ENCODE data around the gene PSMB10. TPM values are rescaled to one million over a fixed set of nuclear protein-coding genes. Genes with fewer than 3 reads are reported as not detected.
A peak's percentile ranks its signal among the peaks of the same experiment; 100 is the strongest.

PSMB10 gene
- total and polyA plus RNA-seq, 10 donors, result 80.3 to 236 (median 141) TPM

- H3K27ac ChIP-seq, result peak overlapping the region in 4 of 8 donors; percentile 5 to 54 (median 44)
- H3K36me3 ChIP-seq, result peaks cover 0 to 54% (median 28%) of the 10 kb centered on the region in 6 donors
- TF ChIP-seq POLR2AphosphoS5 (IDR thresholded peaks at IDR 0.05), result no peak
- no peak for TF ChIP-seq CTCF (IDR thresholded peaks at IDR 0.05 in 8 of 11, conservative IDR thresholded peaks at IDR 0.05 in 3 of 11)
- TF ChIP-seq POLR2A (IDR thresholded peaks at IDR 0.05), result no peak
Measured at GRCh38 chr16:67963292-67963661, 26.6 kb upstream of the PSMB10 start.

GRCh38 chr16:67962135-67962534 is 25.5 kb upstream of the PSMB10 start:
- 95 to 97% (median 96%) methylated on average over 8 of the region's 8 CpGs for WGBS, 5 donors
- no peak overlapping the region for H3K4me3 ChIP-seq
- no peak for DNase-seq
- no peaks in the 10 kb centered on the region for H3K9me3 ChIP-seq
- H3K4me1 ChIP-seq, result peaks cover 37 to 89% (median 64%) of the 10 kb centered on the region in 6 donors
- H3K27me3 ChIP-seq (replicated peaks in 1 of 7), result no peaks in the 10 kb centered on the region
- peaks cover 0 to 64% (median 37%) of the 10 kb centered on the region in 6 donors for H3K36me3 ChIP-seq
- intact Hi-C loops (cut with DNase I; ENCODE audit: low total_unique reads), result no loop called here
- H3K27ac ChIP-seq, result peak overlapping the region in 2 of 8 donors; percentile 65 to 70
- TF ChIP-seq POLR2AphosphoS5 (IDR thresholded peaks at IDR 0.05) (no peak), CTCF (IDR thresholded peaks at IDR 0.05 in 8 of 11, conservative IDR thresholded peaks at IDR 0.05 in 3 of 11) (no peak), POLR2A (IDR thresholded peaks at IDR 0.05) (no peak)

More at GRCh38 chr16:67963292-67963661, 26.6 kb upstream of the PSMB10 start:
- H3K4me1 ChIP-seq, result peaks cover 44 to 98% (median 70%) of the 10 kb centered on the region in 6 donors
- intact Hi-C loops (cut with DNase I; ENCODE audit: low total_unique reads), result no loop called here
- H3K9me3 ChIP-seq, result no peaks in the 10 kb centered on the region
- no peak for DNase-seq
- peak overlapping the region in 2 of 8 donors; percentile 13 to 38 for H3K4me3 ChIP-seq
- no peaks in the 10 kb centered on the region for H3K27me3 ChIP-seq (replicated peaks in 1 of 7)
- WGBS, 5 donors, result 49 to 74% (median 63%) methylated on average over 2 of the region's 2 CpGs

GRCh38 chr16:67961551-67961957 is 24.9 kb upstream of the PSMB10 start:
- WGBS, 5 donors, result 82 to 89% (median 83%) methylated on average over 13 of the region's 13 CpGs
- Histone ChIP-seq H3K4me3 (no peak overlapping the region), H3K36me3 (peaks cover 0 to 67% (median 37%) of the 10 kb centered on the region in 6 donors), H3K27ac (peak overlapping the region in 5 of 8 donors; percentile 59 to 70 (median 64)), H3K4me1 (peaks cover 31 to 83% (median 59%) of the 10 kb centered on the region in 6 donors), H3K9me3 (no peaks in the 10 kb centered on the region), H3K27me3 (replicated peaks in 1 of 7) (no peaks in the 10 kb centered on the region)
- DNase-seq, result no peak
- TF ChIP-seq POLR2A (IDR thresholded peaks at IDR 0.05) (no peak), CTCF (IDR thresholded peaks at IDR 0.05 in 8 of 11, conservative IDR thresholded peaks at IDR 0.05 in 3 of 11) (no peak), POLR2AphosphoS5 (IDR thresholded peaks at IDR 0.05) (peak in 1 of 3 donors; percentile 36)
- intact Hi-C loops (cut with DNase I; ENCODE audit: low total_unique reads), result no loop called here

- DNase-seq, result no peak
- Histone ChIP-seq H3K36me3 (peaks cover 0 to 85% (median 43%) of the 10 kb centered on the region in 6 donors), H3K9me3 (no peaks in the 10 kb centered on the region), H3K4me1 (peaks cover 23 to 65% (median 45%) of the 10 kb centered on the region in 6 donors), H3K27ac (peak overlapping the region in 6 of 8 donors; percentile 26 to 70 (median 63)), H3K4me3 (no peak overlapping the region), H3K27me3 (replicated peaks in 1 of 7) (no peaks in the 10 kb centered on the region)
- intact Hi-C loops (cut with DNase I; ENCODE audit: low total_unique reads), result no loop called here
- 67 to 80% (median 74%) methylated on average over 10 to 11 of the region's 11 CpGs for WGBS, 5 donors
- TF ChIP-seq CTCF (IDR thresholded peaks at IDR 0.05 in 8 of 11, conservative IDR thresholded peaks at IDR 0.05 in 3 of 11) (no peak), POLR2AphosphoS5 (IDR thresholded peaks at IDR 0.05) (peak; percentile 69 to 80 (median 70)), POLR2A (IDR thresholded peaks at IDR 0.05) (no peak)
Measured at GRCh38 chr16:67959536-67960329, 23.1 kb upstream of the PSMB10 start.
